Inferior parietal cortex (tissue), 1 donor: ENCODE data around the gene C11orf58.

Experiments
- DNase-seq: peaks from one replicate; pipeline ENCODE4 v3.0.0-alpha.2; 2016; ENCODE audit errors: extremely low spot score

C11orf58 gene

GRCh38 chr11:16767957-16768356, 29.5 kb downstream of the C11orf58 start:
- DNase-seq = no peak

GRCh38 chr11:16769386-16769785, 30.9 kb downstream of the C11orf58 start:
- DNase-seq = no peak

- no peak for DNase-seq
Observed at GRCh38 chr11:16770016-16770415, 31.6 kb downstream of the C11orf58 start.

- DNase-seq = no peak
Observed at GRCh38 chr11:16771350-16772140, 33.1 kb downstream of the C11orf58 start.

DNA sequence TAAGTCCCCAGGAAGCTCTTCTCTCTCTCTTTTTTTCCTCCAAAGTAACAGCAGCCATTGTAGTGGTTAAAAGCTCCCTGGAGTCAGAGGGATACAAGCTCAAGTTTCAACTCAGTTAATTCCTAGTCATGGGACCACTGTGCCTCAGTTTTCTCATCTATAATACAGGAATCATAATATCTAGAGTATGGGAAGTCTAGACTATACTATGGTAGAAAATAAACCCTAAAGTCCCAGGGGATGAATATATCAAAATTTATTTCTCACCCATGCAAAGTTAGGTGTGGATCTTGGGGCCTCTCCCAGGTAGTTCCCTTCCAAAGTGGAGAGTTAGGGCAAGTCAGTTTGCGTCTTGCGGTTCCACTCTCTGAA, 33.7 kb downstream of the C11orf58 start:
- no peak for DNase-seq

GRCh38 chr11:16773981-16774935, 35.8 kb downstream of the C11orf58 start:
- no peak for DNase-seq

DNA sequence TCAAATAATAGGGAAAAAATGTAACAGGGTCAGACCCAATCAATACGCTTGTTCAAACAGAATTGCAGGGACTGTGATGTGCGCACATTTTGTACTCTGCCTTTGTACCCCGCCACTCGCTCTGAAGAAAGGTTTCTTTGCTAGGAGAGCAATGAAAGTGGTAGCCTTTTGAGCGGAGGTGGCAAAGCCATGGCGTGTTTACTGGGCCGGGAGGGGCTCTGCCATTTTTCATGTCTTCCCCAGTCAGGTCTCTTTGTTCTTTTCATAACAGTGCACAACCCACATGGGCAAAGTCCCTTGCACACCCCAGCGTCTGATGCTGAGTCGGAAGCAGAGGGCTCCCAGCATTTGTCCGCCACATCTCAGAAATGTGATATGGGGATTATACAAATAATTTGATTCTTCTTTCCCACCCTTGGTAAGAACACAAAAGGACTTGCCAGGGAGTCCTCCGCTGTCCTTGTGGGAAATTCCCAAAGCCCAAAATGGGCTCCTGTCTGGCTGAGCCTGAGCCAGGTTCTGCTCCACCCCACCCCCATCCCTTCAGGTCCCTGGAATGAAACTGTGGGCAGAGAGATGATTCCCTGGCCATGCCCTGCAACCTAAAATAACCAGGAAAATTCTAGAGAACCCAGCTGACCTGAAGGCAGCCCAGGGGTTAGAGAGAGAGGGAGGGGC, 36.6 kb downstream of the C11orf58 start:
- DNase-seq = no peak

- no peak for DNase-seq
Observed at GRCh38 chr11:16775614-16776283, 37.3 kb downstream of the C11orf58 start.

DNA sequence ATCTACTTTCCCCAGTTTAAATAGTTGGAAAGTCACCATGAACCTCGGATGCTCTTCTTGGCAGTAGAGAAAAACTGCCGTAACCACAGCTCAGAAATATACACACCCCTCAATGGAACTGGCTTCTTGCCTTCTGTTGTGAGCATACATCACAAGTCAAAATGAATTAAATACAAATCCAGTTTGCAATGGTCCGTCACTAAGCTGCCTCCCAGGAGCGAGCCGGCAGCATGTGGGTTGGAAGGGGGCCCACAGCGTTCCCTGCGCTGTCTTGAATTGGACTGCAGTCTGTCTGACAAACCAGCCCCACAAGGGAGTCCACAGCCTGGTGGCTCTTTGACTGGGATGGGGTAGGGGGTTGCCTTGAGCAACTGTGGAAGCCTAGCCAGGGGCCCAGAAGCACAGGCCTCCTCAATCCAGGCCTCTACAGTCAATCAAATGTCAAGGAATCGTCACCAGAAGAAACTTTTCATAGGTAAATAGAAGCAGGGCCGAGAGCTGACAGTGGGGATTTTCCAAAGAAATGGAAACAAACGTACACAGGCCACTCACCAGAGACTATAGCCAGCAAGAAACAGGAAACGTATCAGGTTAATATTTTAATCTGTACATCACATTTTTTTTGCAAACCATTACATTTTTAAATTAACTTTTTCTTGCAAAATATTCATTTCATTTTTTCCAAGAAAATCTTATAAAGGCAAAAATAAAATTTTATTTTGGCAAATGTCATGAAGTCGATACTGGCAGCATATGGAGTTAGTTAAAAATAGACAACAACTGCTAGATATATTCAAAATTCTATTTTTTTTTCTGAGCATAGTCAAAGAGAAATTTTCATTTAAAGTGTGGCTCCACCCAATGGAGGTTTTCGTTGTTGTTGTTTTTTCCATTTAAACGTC, 38.5 kb downstream of the C11orf58 start:
- no peak for DNase-seq

DNA sequence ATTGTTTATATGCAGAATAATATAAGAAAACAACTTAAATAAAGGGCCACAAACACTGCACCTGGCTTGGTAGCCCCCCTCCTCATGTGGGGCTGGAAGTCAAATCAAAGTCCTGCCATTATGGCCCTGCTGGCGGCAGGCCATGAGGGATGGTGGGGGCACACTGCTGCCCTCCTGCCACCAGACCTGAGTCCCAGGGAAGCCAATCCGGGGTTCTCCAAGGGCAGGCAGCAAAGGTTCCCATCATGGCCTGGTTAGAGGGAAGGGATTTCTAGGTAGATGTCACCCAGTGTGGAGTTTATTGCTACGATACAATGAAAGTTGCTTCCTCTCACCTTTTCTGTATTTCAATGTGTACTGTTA, 39.1 kb downstream of the C11orf58 start:
- no peak for DNase-seq

- no peak for DNase-seq
Observed at GRCh38 chr11:16778286-16778685, 39.8 kb downstream of the C11orf58 start.

- DNase-seq = no peak
Observed at GRCh38 chr11:16778876-16779275, 40.4 kb downstream of the C11orf58 start.

- DNase-seq = no peak
Observed at GRCh38 chr11:16779436-16779835, 41.0 kb downstream of the C11orf58 start.

- no peak for DNase-seq
Observed at GRCh38 chr11:16780146-16780545, 41.7 kb downstream of the C11orf58 start.

GRCh38 chr11:16780698-16781550, 42.5 kb downstream of the C11orf58 start:
- no peak for DNase-seq

- no peak for DNase-seq
Observed at GRCh38 chr11:16781936-16782919, 43.8 kb downstream of the C11orf58 start.

DNA sequence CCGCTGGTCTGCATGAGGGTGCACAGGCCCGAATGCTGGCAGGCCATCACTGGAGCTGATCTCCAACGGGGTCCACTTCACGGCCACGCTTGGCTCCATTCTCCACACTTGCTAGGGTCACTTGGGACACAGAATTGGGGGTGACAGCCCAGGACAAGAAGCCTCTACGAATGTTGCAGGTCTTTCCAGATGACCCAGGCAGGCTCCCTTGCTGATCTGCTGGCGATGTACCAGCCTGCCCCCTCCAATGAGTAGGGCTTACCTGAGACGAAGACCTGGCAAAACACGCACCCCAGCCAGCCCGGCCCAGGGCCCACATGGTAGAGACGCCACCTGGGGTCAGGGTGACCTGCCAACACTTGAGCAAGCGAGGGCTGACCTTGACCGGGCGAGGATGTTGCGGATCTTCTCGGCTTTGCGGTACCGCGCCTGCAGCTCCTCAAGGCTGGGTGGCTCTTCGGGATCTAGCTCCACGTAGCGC, 44.9 kb downstream of the C11orf58 start:
- no peak for DNase-seq

- no peak for DNase-seq
Observed at GRCh38 chr11:16784097-16784496, 45.6 kb downstream of the C11orf58 start.
